Motor neuron (in vitro differentiated cells): ENCODE measurements around the gene KLHL2. TPM values are rescaled to one million over a fixed set of nuclear protein-coding genes. Genes with fewer than 3 reads are reported as not detected.
"Not testable (repeated sequence)": the region's sequence is repeated elsewhere in the genome, so short reads cannot be mapped to it uniquely, and the experiment has no call there.

Experiments
- ATAC-seq, 8 experiments: fragments of 200-7000 bp; cut with Tn5 transposase; replicated peaks in 6 of 8; 2 replicates each; pipeline ENCODE4 v1.8.0; 2021; ENCODE audit warnings: mild to moderate bottlenecking in 8 of 8, moderate library complexity in 8 of 8
- H3K27ac ChIP-seq, 2 donors: fragments of 250-450 bp; sonication (Bioruptor Pico); 2 replicates each; pipeline ENCODE4 v1.9.0; 2021; ENCODE audit warnings: antibody characterized with exemption in 2 of 2, mild to moderate bottlenecking in 2 of 2, moderate library complexity in 1 of 2
- H3K4me1 ChIP-seq, 2 donors: fragments of 250-450 bp; sonication (Bioruptor Pico); replicated peaks in 1 of 2; 2 replicates each; pipeline ENCODE4 v1.6.1; 2021; ENCODE audit warnings: antibody characterized with exemption in 2 of 2, mild to moderate bottlenecking in 2 of 2, moderate library complexity in 1 of 2
- H3K4me3 ChIP-seq, 5 donors: fragments of 250-450 bp; sonication (Bioruptor Pico); 2 replicates each; pipeline ENCODE4 v1.9.0; 2021; ENCODE audit warnings: antibody characterized with exemption in 5 of 5, mild to moderate bottlenecking in 5 of 5, moderate library complexity in 4 of 5
- WGBS, 10 experiments: fragments of 450-650 bp; shearing (Covaris generic); methylation state at CpG; one replicate each; pipeline ENCODE4 v1.0.0; 2022; 5-methylcytosine and 5-hydroxymethylcytosine counted together
- in situ Hi-C, 9 experiments: fragments of 400-800 bp; cut with MboI; loops; one replicate each; pipeline ENCODE4 v1.15.0; 2021; ENCODE audit warnings: low sequenced_read_pairs in 9 of 9, low pct_unique_long_range_greater_than_20kb in 2 of 9; ENCODE audit not compliant: unreplicated experiment in 9 of 9
- total RNA-seq, 8 experiments: library from RNA; unstranded; fragments of 300-600 nt; gene quantifications; 2 replicates each; pipeline versions ENCODE4 v1.2.3 to v1.2.4, GENCODE V29; 2022

The KLHL2 gene
- total RNA-seq: 10 to 100 TPM; 13.2 to 23.0 (median 17.2) TPM

GRCh38 chr4:165207431-165208220 is at the start of gene KLHL2:
Gene KLHL2 (plus strand): TSS chr4:165207561. CDS start chr4:165207877, 316 bp downstream.
- Histone ChIP-seq H3K4me3 (peak within 1 kb of the TSS; percentile 65 to 95 (median 80)), H3K27ac (peak within 1 kb of the TSS; percentile 78 to 80), H3K4me1 (peaks cover 18 to 26% of the 10 kb centered on the region in 2 donors)
- ATAC-seq: peak; percentile 82 to 92 (median 88)
- WGBS, 10 experiments: 0 to 4% methylated on average over 2 to 5 of the region's 113 CpGs; no CpG with 5 or more reads in 8 of the 10 experiments
- in situ Hi-C loops: loop anchor here in 1 of 9 experiments (10.0 kb wide), 1 partner anchor 63 kb away; no protein-coding TSS in a partner anchor

- H3K27ac ChIP-seq: no peak overlapping the region
- no peaks in the 10 kb centered on the region for H3K4me1 ChIP-seq
- ATAC-seq: no peak
- no peak overlapping the region for H3K4me3 ChIP-seq
- in situ Hi-C loops: no loop called here
Measured at GRCh38 chr4:165158762-165159161, 48.6 kb upstream of the KLHL2 start.

- in situ Hi-C loops: no loop called here
- Histone ChIP-seq H3K4me1 (no peaks in the 10 kb centered on the region), H3K27ac (no peak overlapping the region), H3K4me3 (no peak overlapping the region)
- WGBS, 10 experiments: 18 to 100% (median 71%) methylated on average over 1 to 2 of the region's 2 CpGs
- ATAC-seq: no peak
Measured at GRCh38 chr4:165164257-165164656, 43.1 kb upstream of the KLHL2 start.

GRCh38 chr4:165166872-165167271 is 40.5 kb upstream of the KLHL2 start:
- ATAC-seq, H3K4me3 ChIP-seq, H3K4me1 ChIP-seq, in situ Hi-C loops, H3K27ac ChIP-seq: not testable (repeated sequence)
- 40 to 100% (median 80%) methylated on average over 1 of the region's 1 CpG; no CpG with 5 or more reads in 7 of the 10 experiments for WGBS, 10 experiments

GRCh38 chr4:165167650-165168049 is 39.7 kb upstream of the KLHL2 start:
- ATAC-seq: peak in 1 of 8 experiments; percentile 85
- in situ Hi-C loops: no loop called here
- 7 to 100% (median 80%) methylated on average over 2 to 6 of the region's 6 CpGs; no CpG with 5 or more reads in 1 of the 10 experiments for WGBS, 10 experiments

GRCh38 chr4:165170819-165171218 is 36.5 kb upstream of the KLHL2 start:
- in situ Hi-C loops: no loop called here
- ATAC-seq: no peak
- H3K4me3 ChIP-seq: no peak overlapping the region
- H3K4me1 ChIP-seq: no peaks in the 10 kb centered on the region
- WGBS, 10 experiments: 60 to 100% (median 71%) methylated on average over 1 to 2 of the region's 2 CpGs; no CpG with 5 or more reads in 5 of the 10 experiments
- H3K27ac ChIP-seq: no peak overlapping the region

More at GRCh38 chr4:165167650-165168049, 39.7 kb upstream of the KLHL2 start:
- Histone ChIP-seq H3K27ac (no peak overlapping the region), H3K4me3 (no peak overlapping the region), H3K4me1 (no peaks in the 10 kb centered on the region)

- ATAC-seq, in situ Hi-C loops, H3K4me1 ChIP-seq, H3K4me3 ChIP-seq, H3K27ac ChIP-seq: not testable (repeated sequence)
- 38 to 96% (median 71%) methylated on average over 1 to 3 of the region's 3 CpGs; no CpG with 5 or more reads in 3 of the 10 experiments for WGBS, 10 experiments
Measured at GRCh38 chr4:165175470-165175869, 31.9 kb upstream of the KLHL2 start.

- in situ Hi-C loops: no loop called here
- no peak overlapping the region for H3K4me3 ChIP-seq
- peak in 1 of 8 experiments; percentile 48 for ATAC-seq
- H3K27ac ChIP-seq: no peak overlapping the region
- WGBS, 10 experiments: 15 to 81% (median 34%) methylated on average over 2 to 7 of the region's 7 CpGs; no CpG with 5 or more reads in 1 of the 10 experiments
- H3K4me1 ChIP-seq: no peaks in the 10 kb centered on the region
Measured at GRCh38 chr4:165175879-165176278, 31.5 kb upstream of the KLHL2 start.

- in situ Hi-C loops: no loop called here
- ATAC-seq: peak in 2 of 8 experiments; percentile 73 to 77
- H3K27ac ChIP-seq: no peak overlapping the region
- H3K4me1 ChIP-seq: no peaks in the 10 kb centered on the region
- H3K4me3 ChIP-seq: no peak overlapping the region
- WGBS, 10 experiments: 23 to 87% (median 73%) methylated on average over 1 to 3 of the region's 3 CpGs; no CpG with 5 or more reads in 1 of the 10 experiments
Measured at GRCh38 chr4:165177725-165178666, 29.4 kb upstream of the KLHL2 start.

GRCh38 chr4:165184220-165184619 is 23.1 kb upstream of the KLHL2 start:
- no peak overlapping the region for H3K4me3 ChIP-seq
- WGBS, 10 experiments: 25 to 100% (median 90%) methylated on average over 2 to 4 of the region's 4 CpGs
- H3K27ac ChIP-seq: no peak overlapping the region
- no peaks in the 10 kb centered on the region for H3K4me1 ChIP-seq
- ATAC-seq: no peak
- in situ Hi-C loops: no loop called here

GRCh38 chr4:165184998-165185397 is 22.4 kb upstream of the KLHL2 start:
- ATAC-seq, H3K4me3 ChIP-seq, H3K4me1 ChIP-seq, in situ Hi-C loops, H3K27ac ChIP-seq: not testable (repeated sequence)
- WGBS, 10 experiments: 72 to 100% (median 93%) methylated on average over 2 to 10 of the region's 10 CpGs; no CpG with 5 or more reads in 2 of the 10 experiments

- 39 to 98% (median 83%) methylated on average over 2 to 5 of the region's 5 CpGs for WGBS, 10 experiments
- Histone ChIP-seq H3K27ac (no peak overlapping the region), H3K4me1 (no peaks in the 10 kb centered on the region), H3K4me3 (no peak overlapping the region)
- no peak for ATAC-seq
- in situ Hi-C loops: no loop called here
Measured at GRCh38 chr4:165185448-165185847, 21.9 kb upstream of the KLHL2 start.
